H9 (cell line): Measurements from ENCODE around the gene LAMB1. TPM values are rescaled to one million over a fixed set of nuclear protein-coding genes. Genes with fewer than 3 reads are reported as not detected.

ENCODE experiments used
- DNase-seq: peaks from one replicate; pipeline ENCODE4 v3.0.0-alpha.2; 2017
- H2AFZ ChIP-seq: one replicate; pipeline ENCODE4 v1.6.1; 2013; ENCODE audit warnings: mild to moderate bottlenecking, low read length, control low read depth, moderate library complexity
- H2AK5ac ChIP-seq: 2 replicates; pipeline ENCODE4 v1.6.1; 2013; ENCODE audit warnings: low read length, control low read depth, mixed read lengths; ENCODE audit not compliant: insufficient read length
- H2BK120ac ChIP-seq: one replicate; pipeline ENCODE4 v1.6.1; 2013; ENCODE audit warnings: low read depth, mild to moderate bottlenecking, low read length, control low read depth, inconsistent platforms; ENCODE audit not compliant: poor library complexity, severe bottlenecking
- H2BK12ac ChIP-seq: 2 replicates; pipeline ENCODE4 v1.6.1; 2013; ENCODE audit warnings: low read length, control low read depth, mixed read lengths, low read depth; ENCODE audit not compliant: insufficient read length
- H2BK15ac ChIP-seq: 2 replicates; pipeline ENCODE4 v1.6.1; 2013; ENCODE audit warnings: low read depth, low read length, control low read depth
- H2BK20ac ChIP-seq: one replicate; pipeline ENCODE4 v1.6.1; 2013; ENCODE audit warnings: low read depth, mild to moderate bottlenecking, low read length, control low read depth, inconsistent platforms; ENCODE audit not compliant: poor library complexity, severe bottlenecking
- H2BK5ac ChIP-seq: 2 replicates; pipeline ENCODE4 v1.6.1; 2013; ENCODE audit warnings: low read length, control low read depth, mixed read lengths; ENCODE audit not compliant: insufficient read length
- H3K14ac ChIP-seq: 2 replicates; pipeline ENCODE4 v1.6.1; 2013; ENCODE audit warnings: low read length, control low read depth; ENCODE audit not compliant: insufficient read depth
- H3K18ac ChIP-seq: 2 replicates; pipeline ENCODE4 v1.6.1; 2013; ENCODE audit warnings: low read depth, mild to moderate bottlenecking, mixed read lengths, low read length, control low read depth; ENCODE audit not compliant: insufficient read length
- H3K23ac ChIP-seq: 2 replicates; pipeline ENCODE4 v1.6.1; 2013; ENCODE audit warnings: low read length, control low read depth, mixed read lengths, low read depth; ENCODE audit not compliant: insufficient read length
- H3K23me2 ChIP-seq: 2 replicates; pipeline ENCODE4 v1.6.1; 2013; ENCODE audit warnings: low read depth, mild to moderate bottlenecking, mixed read lengths, low read length, control low read depth; ENCODE audit not compliant: insufficient read length, poor library complexity, severe bottlenecking
- H3K27ac ChIP-seq: 2 replicates; pipeline ENCODE4 v1.5.1; 2013; ENCODE audit warnings: low read length, control low read depth, mixed read lengths, low read depth; ENCODE audit not compliant: insufficient read length
- H3K27me3 ChIP-seq: 2 replicates; pipeline ENCODE4 v1.6.1; 2013; ENCODE audit warnings: low read length, control low read depth, inconsistent platforms; ENCODE audit not compliant: insufficient read depth
- H3K4ac ChIP-seq: 2 replicates; pipeline ENCODE4 v1.6.1; 2013; ENCODE audit warnings: low read depth, mild to moderate bottlenecking, control low read depth, inconsistent platforms, low read length, moderate library complexity
- H3K4me1 ChIP-seq: 2 replicates; pipeline ENCODE4 v1.6.1; 2013; ENCODE audit warnings: low read length, control low read depth, inconsistent platforms; ENCODE audit not compliant: insufficient read depth
- H3K4me2 ChIP-seq: 2 replicates; pipeline ENCODE4 v1.6.1; 2013; ENCODE audit warnings: low read length, control low read depth, mixed read lengths; ENCODE audit not compliant: insufficient read length, insufficient read depth
- H3K56ac ChIP-seq: 2 replicates; pipeline ENCODE4 v1.6.1; 2013; ENCODE audit warnings: low read depth, mild to moderate bottlenecking, mixed read lengths, low read length, control low read depth; ENCODE audit not compliant: insufficient read length
- H3K79me1 ChIP-seq: 2 replicates; pipeline ENCODE4 v1.6.1; 2013; ENCODE audit warnings: low read depth, mild to moderate bottlenecking, moderate library complexity, low read length, control low read depth, inconsistent platforms; ENCODE audit not compliant: insufficient read depth, poor library complexity, severe bottlenecking
- H3K79me2 ChIP-seq: 2 replicates; pipeline ENCODE4 v1.6.1; 2013; ENCODE audit warnings: low read length, control low read depth, inconsistent platforms; ENCODE audit not compliant: insufficient read depth
- H3K9ac ChIP-seq: 2 replicates; pipeline ENCODE4 v1.6.1; 2013; ENCODE audit warnings: low read length, control low read depth, mixed read lengths; ENCODE audit not compliant: insufficient read length; ENCODE audit errors: extremely low read depth
- H3K9me3 ChIP-seq: one replicate; pipeline ENCODE4 v1.6.1; 2013; ENCODE audit warnings: low read depth, low read length, inconsistent platforms; ENCODE audit not compliant: control insufficient read depth
- H3T11ph ChIP-seq: one replicate; pipeline ENCODE4 v1.6.1; 2013; ENCODE audit warnings: mild to moderate bottlenecking, low read length, control low read depth, inconsistent platforms
- H4K20me1 ChIP-seq: one replicate; pipeline ENCODE4 v1.6.1; 2013; ENCODE audit not compliant: control insufficient read depth, insufficient read length, insufficient read depth
- H4K5ac ChIP-seq: 2 replicates; pipeline ENCODE4 v1.6.1; 2013; ENCODE audit warnings: low read depth, mild to moderate bottlenecking, mixed read lengths, low read length, control low read depth; ENCODE audit not compliant: insufficient read length
- H4K8ac ChIP-seq: replicated peaks from 2 replicates; pipeline ENCODE4 v1.6.1; 2013; ENCODE audit warnings: low read length, control low read depth, mixed read lengths, low read depth; ENCODE audit not compliant: insufficient read length
- H4K91ac ChIP-seq: 2 replicates; pipeline ENCODE4 v1.6.1; 2013; ENCODE audit warnings: low read depth, mild to moderate bottlenecking, moderate library complexity, mixed read lengths, low read length, control low read depth; ENCODE audit not compliant: insufficient read length
- H3K27ac Mint-ChIP-seq, 3 experiments: 2 replicates in 2 of 3; 3 replicates in 1 of 3; pipeline ENCODE4 v1.8.0; 2020 to 2021; ENCODE audit warnings: mixed read lengths in 3 of 3, mild to moderate bottlenecking in 1 of 3, moderate library complexity in 1 of 3
- H3K27me3 Mint-ChIP-seq: 2 replicates; pipeline ENCODE4 v1.8.0; 2021; ENCODE audit warnings: low read depth, mild to moderate bottlenecking, moderate library complexity, mixed read lengths
- H3K36me3 Mint-ChIP-seq, 3 experiments: 2 replicates in 2 of 3; 3 replicates in 1 of 3; pipeline ENCODE4 v1.8.0; 2020 to 2021; ENCODE audit warnings: low read depth in 3 of 3, mixed read lengths in 3 of 3; ENCODE audit not compliant: insufficient read depth in 1 of 3
- H3K4me1 Mint-ChIP-seq, 2 experiments: 2 replicates each; pipeline ENCODE4 v1.8.0; 2020; ENCODE audit warnings: mixed read lengths in 2 of 2
- H3K4me3 Mint-ChIP-seq, 2 experiments: 2 replicates in 1 of 2; 3 replicates in 1 of 2; pipeline ENCODE4 v1.8.0; 2020 to 2021; ENCODE audit warnings: mild to moderate bottlenecking in 2 of 2, mixed read lengths in 2 of 2, moderate library complexity in 1 of 2
- H3K9me3 Mint-ChIP-seq, 2 experiments: 2 replicates in 1 of 2; 3 replicates in 1 of 2; pipeline ENCODE4 v1.8.0; 2020; ENCODE audit warnings: mild to moderate bottlenecking in 2 of 2, mixed read lengths in 2 of 2, moderate library complexity in 1 of 2
- WGBS: extraction: QIAGEN DNeasy Blood & Tissue Kit; methylation state at CpG from one replicate; pipeline ENCODE4 v1.1.7; 2013; ENCODE audit warnings: missing lambda C conversion rate, low lambda C conversion rate, mixed read lengths; ENCODE audit not compliant: insufficient read length; ENCODE audit errors: extremely low coverage; 5-methylcytosine and 5-hydroxymethylcytosine counted together
- total RNA-seq: library from RNA; stranded (reverse); gene quantifications from 2 replicates; pipeline ENCODE4 v1.2.1, GENCODE V29; 2021
- TF ChIP-seq, protein P1 (sequence below): fragments of 200-600 bp; sonication (generic); conservative IDR thresholded peaks from 3 replicates; pipeline ENCODE4 v1.8.0; 2021; ENCODE audit warnings: antibody characterized with exemption, mild to moderate bottlenecking

Gene LAMB1
- total RNA-seq, 1 experiment from 2014 or later: 75.8 TPM

DNA sequence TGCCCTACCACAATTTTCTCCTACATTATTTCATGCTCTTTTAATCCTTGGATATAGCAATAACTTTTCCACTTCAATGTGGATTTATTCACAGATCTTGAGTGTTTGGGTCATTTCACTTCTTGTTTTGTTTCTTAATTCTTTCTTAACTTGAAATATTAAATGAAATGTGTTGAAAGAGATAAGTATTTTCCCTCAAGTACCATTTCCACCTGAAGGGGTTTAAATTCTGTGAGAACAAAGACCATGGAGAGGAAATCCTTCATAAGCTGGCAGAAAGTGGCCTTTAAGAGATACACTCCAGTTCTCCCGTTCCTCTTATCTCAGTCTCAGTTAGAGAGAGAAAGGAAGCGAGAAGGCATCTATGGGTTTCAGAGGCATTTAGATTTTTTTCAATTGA lies 126.0 kb downstream of the LAMB1 start:
- Mint-ChIP-seq H3K27ac (no peak overlapping the region), H3K9me3 (no peaks in the 10 kb centered on the region), H3K4me3 (no peak overlapping the region), H3K27me3 (no peaks in the 10 kb centered on the region), H3K4me1 (peaks cover 0 to 3% of the 10 kb centered on the region in 2 experiments; a peak in 1 of 4 replicates), H3K36me3 (no peaks in the 10 kb centered on the region)
- Histone ChIP-seq H2BK5ac (no peak overlapping the region), H3K23me2 (no peaks in the 10 kb centered on the region), H2BK120ac (no peak overlapping the region), H4K20me1 (no peaks in the 10 kb centered on the region), H2BK12ac (no peak overlapping the region), H2BK20ac (no peak overlapping the region), H2AFZ (no peak overlapping the region), H3K14ac (no peak overlapping the region), H4K91ac (no peak overlapping the region), H4K8ac (no peak overlapping the region), H4K5ac (no peak overlapping the region), H3K27ac (no peak overlapping the region), H3K23ac (no peak overlapping the region), H3K56ac (no peak overlapping the region), H3K18ac (no peak overlapping the region), H2AK5ac (no peak overlapping the region), H3K4me1 (no peaks in the 10 kb centered on the region), H3T11ph (no peak overlapping the region), H3K9ac (no peak overlapping the region), H3K4ac (no peak overlapping the region), H3K79me2 (no peaks in the 10 kb centered on the region), H2BK15ac (no peak overlapping the region), H3K4me2 (no peak overlapping the region), H3K79me1 (no peaks in the 10 kb centered on the region), H3K9me3 (no peaks in the 10 kb centered on the region), H3K27me3 (no peaks in the 10 kb centered on the region)
- TF ChIP-seq, protein P1, sequence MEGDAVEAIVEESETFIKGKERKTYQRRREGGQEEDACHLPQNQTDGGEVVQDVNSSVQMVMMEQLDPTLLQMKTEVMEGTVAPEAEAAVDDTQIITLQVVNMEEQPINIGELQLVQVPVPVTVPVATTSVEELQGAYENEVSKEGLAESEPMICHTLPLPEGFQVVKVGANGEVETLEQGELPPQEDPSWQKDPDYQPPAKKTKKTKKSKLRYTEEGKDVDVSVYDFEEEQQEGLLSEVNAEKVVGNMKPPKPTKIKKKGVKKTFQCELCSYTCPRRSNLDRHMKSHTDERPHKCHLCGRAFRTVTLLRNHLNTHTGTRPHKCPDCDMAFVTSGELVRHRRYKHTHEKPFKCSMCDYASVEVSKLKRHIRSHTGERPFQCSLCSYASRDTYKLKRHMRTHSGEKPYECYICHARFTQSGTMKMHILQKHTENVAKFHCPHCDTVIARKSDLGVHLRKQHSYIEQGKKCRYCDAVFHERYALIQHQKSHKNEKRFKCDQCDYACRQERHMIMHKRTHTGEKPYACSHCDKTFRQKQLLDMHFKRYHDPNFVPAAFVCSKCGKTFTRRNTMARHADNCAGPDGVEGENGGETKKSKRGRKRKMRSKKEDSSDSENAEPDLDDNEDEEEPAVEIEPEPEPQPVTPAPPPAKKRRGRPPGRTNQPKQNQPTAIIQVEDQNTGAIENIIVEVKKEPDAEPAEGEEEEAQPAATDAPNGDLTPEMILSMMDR: no peak
- no peak for DNase-seq
- WGBS: no CpG with 5 or more reads among the region's 2 CpGs
